H54 (cell line): ENCODE data around the gene DOCK3.
"Not testable (repeated sequence)": the region's sequence is repeated elsewhere in the genome, so short reads cannot be mapped to it uniquely, and the experiment has no call there.

ENCODE experiments used
- DNase-seq: peaks from one replicate; pipeline ENCODE4 v3.0.0; 2011; ENCODE audit warnings: low spot score, mixed read lengths; ENCODE audit not compliant: insufficient read length
- FAIRE-seq: peaks from 3 replicates; lab custom pipeline; 2011; peaks lifted over from hg19 to GRCh38; lab: Jason Lieb, UNC
- POLR2A ChIP-seq: IDR thresholded peaks from 2 replicates; pipeline ENCODE4 v1.6.1; 2011; ENCODE audit warnings: low read depth, mild to moderate bottlenecking, low read length

The DOCK3 gene

DNA sequence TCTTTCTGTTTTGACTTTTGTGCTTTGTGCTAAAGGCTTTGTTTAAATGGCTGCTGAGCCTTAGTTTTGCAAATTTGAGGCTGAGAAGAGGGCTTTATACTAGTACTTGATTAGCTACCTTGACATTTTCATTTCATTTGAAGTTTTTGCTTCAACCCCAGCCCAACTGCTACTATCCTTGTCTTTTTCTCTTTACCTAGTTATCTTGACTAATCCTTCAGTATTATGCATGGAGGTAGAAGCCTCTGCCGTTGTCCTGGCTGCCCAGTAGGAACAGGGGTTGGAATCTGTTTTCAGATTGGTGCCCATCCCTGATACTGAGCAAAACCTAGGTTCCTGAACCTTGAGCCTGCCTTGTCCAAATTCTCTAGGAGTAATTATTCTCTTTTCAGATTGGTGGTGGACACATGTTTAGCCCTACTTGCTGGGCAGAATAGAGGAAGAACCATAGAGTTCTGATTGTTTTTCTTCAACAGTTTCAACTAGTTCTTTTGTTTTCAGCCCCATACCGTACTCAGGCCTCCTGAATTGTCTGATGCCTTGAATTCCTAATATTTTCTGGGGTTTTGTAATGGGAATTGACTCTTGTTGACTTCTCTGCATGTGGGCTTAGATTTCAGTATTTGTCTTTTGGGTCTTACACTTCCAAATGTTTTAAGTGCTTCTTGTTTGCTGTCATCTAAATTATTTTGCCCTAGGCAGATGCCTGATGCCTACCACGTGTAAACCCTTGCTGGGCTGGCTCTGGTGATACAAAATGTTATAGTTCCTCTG, 143.2 kb downstream of the DOCK3 start:
- TF ChIP-seq POLR2A: no peak
- DNase-seq (no peak), FAIRE-seq (no peak)

DNA sequence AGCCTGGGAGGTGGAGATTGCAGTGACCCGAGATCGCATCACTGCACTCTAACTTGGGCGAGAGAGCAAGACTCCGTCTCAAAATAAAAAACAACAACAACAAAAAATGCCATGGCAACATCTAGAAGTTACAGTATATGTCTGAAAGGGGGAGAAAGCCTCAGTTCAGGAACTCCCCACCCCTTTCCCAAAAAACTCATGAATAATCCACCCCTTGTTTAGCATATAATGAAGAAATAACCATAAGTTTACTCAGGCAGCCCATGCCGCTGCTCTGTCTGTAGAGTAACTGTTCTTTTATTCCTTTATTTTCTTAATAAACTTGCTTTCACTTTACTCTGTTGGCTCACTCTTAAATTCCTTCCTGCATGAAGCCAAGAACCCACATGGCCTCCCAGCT, 145.2 kb downstream of the DOCK3 start:
- TF ChIP-seq POLR2A: no peak
- no peak for DNase-seq
- no peak for FAIRE-seq

- peak; percentile 81 for FAIRE-seq
- TF ChIP-seq POLR2A: no peak
- no peak for DNase-seq
These were observed 151.1 kb downstream of the DOCK3 start for GRCh38 chr3:50825841-50826240.

DNA sequence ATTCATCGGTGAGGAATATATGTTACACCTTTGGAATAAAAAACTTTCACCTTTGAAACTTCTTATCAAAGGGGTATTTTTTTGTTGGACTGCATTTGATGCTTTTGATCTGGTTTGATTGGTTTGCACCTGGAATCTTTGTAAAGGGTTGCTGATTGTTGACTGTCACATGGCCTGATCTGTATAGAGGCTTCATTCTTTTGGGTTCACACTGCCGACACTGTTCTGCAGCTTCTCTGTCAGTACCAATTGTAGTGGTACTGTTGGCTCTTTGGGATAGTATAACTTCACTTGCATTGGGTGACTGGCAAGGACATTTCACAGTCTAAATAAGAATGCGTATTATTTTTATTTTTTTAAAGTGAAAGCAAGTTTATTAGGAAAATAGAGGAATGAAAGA, 155.7 kb downstream of the DOCK3 start:
- FAIRE-seq (no peak), DNase-seq (no peak)
- TF ChIP-seq POLR2A: no peak

GRCh38 chr3:50831009-50831408, 156.3 kb downstream of the DOCK3 start:
- DNase-seq, FAIRE-seq: not testable (repeated sequence)

DNA sequence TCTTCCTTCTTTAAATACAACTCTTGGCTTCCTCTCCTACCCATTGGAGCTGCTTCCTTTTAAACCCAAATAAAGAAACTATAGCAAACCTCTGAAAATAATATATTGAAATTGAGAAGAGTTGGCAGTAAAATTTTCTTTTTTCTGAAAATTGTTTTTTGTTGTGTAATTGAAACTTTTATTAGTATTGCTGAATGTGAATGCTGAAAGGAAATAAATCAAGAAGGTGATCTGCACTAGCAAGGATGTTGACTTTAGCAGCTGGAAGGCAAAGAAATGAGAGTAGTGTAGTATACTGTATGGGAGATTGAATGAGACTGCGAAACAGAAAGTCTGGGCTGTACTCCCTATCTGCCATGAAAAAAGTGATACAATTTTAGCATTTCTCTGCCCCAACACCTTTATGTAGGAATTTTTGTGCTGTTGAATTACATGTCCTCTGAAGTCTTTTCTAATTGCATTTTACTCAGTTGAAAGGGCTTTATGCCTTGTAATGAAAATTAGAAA, 166.3 kb downstream of the DOCK3 start:
- no peak for DNase-seq
- peak; percentile 64 for FAIRE-seq
- no peak for TF ChIP-seq POLR2A

DNA sequence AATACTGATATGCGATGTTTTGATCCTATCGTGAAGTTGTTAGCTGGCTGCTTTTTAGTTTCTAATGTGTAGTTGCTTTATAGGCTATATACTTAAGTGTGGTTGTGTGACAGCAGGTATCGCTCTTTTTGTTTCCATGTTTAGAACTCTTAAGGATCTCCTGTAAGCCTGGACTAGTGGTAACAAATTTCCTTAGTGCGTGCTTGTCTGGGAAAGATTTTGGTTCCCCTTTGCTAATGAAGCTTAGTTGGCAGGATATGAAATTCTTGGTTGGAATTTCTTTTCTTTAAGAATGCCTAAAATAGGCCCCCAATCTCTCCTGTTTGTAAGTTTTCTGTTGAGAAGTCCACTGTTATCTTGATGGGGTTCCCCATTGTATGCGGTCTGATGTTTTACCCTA, 173.6 kb downstream of the DOCK3 start:
- no peak for FAIRE-seq
- TF ChIP-seq POLR2A: no peak
- DNase-seq: no peak

DNA sequence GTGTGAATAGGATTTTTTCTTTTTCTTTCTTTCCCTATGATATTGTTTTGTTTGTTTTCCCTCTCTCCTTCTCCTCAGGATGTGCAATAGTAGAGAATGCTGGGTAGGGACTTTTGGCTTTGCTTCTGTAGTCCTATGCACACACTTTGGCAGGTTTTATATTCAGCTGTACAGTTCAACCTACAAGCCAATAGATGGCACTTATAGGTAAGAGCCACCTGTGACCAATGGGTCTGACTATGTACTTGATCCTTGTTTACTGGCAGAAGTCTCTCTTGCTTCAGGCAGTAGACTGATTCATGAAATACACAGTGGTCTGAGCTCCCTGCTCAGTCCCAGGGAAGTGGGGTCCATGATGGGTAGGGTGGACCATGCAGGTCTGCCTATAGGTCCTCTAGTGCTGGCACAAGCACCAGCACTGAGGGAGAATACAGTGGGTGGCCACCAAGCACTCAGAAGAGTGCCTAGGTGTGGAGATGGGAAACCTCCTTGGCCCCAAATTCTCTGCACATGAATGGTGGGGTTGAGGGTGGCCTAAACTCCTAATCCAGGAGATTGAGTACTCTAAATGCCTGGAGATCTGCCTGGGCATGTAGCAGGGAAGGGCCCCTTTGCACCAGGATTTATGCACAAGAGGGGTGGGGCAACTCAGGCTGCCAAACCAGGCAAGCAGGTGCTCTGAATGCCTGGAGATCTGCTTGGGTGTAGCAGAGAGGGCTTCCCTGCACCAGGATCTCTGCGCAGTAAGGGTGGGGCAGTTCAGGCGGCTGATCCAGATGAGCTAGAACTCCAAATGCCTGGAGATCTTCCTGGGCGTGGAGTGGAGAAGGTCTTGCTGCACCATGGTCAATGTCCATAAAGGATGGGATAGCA, 176.1 kb downstream of the DOCK3 start:
- DNase-seq: no peak
- FAIRE-seq: no peak
- TF ChIP-seq POLR2A: no peak

DNA sequence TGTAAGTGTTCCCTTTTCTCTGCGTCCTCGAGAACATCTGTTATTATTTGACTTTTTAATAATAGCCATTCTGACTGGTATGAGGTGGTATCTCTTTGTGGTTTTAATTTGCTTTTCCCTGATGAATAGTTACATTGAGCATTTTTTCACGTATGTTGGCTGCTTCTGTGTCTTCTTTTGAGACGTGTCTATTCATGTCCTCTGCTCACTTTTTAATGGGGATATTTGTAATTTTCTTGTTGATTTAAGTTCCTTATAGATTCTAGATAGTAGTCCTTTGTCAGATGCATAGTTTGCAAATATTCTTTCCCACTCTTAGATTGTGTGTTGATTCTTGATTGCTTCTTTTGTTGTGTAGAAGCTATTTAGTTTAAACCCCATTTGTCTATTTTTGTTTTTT, 179.2 kb downstream of the DOCK3 start:
- TF ChIP-seq POLR2A: no peak

DNA sequence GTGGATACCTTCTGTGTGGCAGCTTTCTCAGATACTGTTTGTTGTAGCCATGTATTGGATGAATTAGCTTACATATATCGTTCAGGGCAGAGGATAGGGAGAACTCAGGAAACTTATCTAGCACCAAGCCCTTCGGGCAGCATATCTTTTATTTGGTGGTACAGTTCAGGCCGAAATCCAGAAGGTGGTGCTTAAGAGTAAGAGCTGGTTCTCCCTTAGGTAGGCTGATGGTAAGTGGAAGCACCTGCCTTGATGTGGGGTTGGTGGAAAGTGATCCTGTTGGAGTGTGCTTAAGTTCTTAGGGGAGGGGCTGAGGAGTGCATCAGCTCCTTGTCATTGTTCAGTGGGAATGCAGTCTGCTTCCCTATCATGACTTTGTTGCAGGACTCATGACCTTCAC, 187.5 kb downstream of the DOCK3 start:
- no peak for TF ChIP-seq POLR2A
- no peak for DNase-seq
- FAIRE-seq: no peak

More for the DNA sequence above, 179.2 kb downstream of the DOCK3 start:
- FAIRE-seq (no peak), DNase-seq (no peak)

DNA sequence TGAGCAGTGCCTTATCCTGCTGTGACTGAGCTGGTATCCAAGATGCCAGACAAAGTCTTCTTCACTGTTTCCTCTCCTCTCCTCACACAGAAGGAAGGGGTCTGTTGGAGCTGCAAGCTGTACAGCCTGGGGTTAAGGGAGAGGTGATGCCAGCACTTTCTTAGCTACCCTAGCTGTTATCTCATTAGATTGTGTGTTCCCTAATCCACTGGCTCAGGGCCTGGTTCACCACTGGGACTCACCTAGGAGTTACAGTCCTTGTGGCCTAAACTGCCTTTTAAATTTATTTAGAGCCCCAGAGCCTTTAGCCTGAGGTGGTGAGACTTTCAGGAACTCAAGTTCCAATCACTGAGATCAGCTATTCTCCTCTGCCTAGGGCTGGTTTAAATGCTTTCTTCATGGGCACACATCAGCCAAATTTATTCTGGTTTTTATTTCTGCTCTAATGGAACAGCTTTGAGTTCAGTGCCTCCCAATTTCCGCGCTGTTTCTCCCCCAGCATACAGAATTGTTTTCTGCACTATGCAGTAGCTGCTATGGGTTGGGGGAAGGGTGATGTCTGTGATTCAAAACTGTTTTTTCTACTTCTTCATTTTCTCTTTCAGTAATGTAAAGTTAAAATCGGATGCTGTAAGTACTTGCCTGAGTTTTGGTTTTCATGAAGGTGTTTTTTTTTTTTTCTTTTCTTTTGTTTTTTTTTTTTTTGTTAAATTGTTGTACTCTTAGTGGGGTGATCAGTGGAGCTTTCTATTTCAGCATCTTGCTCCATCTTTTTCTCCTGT, 198.8 kb downstream of the DOCK3 start:
- FAIRE-seq (no peak), DNase-seq (no peak)
- no peak for TF ChIP-seq POLR2A

GRCh38 chr3:50874876-50875275, 200.1 kb downstream of the DOCK3 start:
- FAIRE-seq, DNase-seq: not testable (repeated sequence)

- no peak for FAIRE-seq
- no peak for TF ChIP-seq POLR2A
- DNase-seq: no peak
These were observed 202.2 kb downstream of the DOCK3 start for GRCh38 chr3:50876947-50877346.

GRCh38 chr3:50882733-50883132, 208.0 kb downstream of the DOCK3 start:
- not testable (repeated sequence) for DNase-seq, FAIRE-seq
